GM18867 (cell line): ENCODE measurements around the gene DNAAF5.
"Not testable (repeated sequence)": the region's sequence is repeated elsewhere in the genome, so short reads cannot be mapped to it uniquely, and the experiment has no call there.

Experiments used
- ATAC-seq: cut with Tn5 transposase; IDR thresholded peaks from one replicate; pipeline ENCODE4 v1.9.1; 2021; ENCODE audit warnings: mild to moderate bottlenecking, moderate library complexity; ENCODE audit not compliant: unreplicated experiment

Gene DNAAF5

GRCh38 chr7:745431-746154, 19.1 kb downstream of the DNAAF5 start:
- ATAC-seq, result no peak

GRCh38 chr7:746155-747061, 19.9 kb downstream of the DNAAF5 start:
- no peak for ATAC-seq

GRCh38 chr7:747186-747585, 20.7 kb downstream of the DNAAF5 start:
- ATAC-seq, result no peak

DNA sequence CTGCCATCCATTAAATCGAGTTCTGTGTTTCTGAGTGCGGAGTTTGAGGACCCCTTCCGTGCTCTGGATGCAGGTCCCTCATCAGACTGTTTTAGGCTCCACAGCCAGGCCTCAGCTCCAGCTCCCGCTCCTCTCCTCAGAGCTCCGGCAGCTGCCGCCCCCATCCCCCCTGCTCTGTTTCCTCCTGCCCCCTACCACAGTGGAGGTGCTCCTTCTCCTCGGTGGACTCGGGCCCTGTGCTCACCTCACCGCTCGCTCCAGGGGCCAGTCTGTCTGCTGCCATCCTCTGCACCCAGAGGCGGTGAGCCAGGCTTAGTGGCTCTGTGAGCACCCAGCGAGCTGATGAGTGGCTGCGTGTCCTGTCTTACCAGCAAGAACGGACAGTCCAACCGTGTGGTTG, 21.9 kb downstream of the DNAAF5 start:
- ATAC-seq, result no peak

DNA sequence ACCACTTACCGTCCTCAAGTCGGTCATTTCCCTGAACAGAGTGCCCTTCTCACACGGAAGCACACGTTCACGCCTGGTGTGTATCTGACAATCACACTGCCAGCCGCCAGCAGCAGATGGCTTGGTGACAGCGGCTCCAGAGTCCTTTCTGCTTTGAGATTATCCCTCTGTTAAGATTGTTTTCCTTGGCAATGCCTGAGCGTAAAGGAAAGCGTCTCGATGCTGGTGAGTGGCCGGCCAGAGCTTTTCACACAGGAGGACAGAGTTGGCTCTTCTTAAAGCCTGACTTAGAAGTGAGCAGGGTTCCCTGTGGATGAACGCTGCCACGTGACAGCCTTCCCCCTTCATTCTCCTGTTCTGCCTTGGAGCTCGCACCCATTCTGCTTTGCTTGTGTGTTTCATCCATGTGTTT, 22.6 kb downstream of the DNAAF5 start:
- no peak for ATAC-seq

DNA sequence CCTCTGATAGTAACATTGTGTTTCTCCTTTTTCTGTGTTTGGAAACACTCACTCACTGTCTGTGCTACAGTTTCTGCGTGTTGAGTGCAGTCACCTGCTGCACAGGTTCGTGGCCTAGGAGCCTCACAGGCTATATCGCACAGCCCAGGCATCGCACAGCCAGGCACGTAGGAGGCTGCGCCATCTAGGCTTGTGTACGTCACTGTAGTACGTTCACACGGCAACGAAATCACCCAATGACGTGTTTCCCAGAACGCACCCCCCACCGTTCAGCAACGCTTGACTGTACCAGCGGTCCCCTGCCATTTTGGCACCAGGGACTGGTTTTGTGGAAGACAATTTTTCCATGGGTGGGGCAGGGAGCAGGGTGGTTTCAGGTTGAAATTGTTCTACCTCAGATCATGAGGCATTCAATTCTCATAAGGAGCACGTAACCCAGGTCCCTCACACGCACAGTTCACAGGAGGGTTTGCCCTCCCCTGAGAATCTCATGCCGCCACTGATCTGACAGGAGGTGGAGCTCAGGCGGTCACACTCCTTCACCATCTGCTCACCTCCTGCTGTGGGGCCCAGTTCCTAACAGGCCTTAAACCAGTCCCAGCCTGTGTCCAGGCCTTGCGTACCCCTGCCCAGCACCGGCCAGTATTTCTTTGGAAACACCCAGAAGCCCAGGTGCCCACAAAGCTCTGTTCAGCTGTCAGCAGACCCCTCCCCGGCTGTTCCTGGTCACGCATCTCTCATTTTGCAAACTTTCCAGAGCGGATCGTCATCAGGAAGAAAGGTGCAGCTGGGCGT, 23.8 kb downstream of the DNAAF5 start:
- no peak for ATAC-seq

GRCh38 chr7:751826-752225, 25.3 kb downstream of the DNAAF5 start:
- ATAC-seq, result no peak

DNA sequence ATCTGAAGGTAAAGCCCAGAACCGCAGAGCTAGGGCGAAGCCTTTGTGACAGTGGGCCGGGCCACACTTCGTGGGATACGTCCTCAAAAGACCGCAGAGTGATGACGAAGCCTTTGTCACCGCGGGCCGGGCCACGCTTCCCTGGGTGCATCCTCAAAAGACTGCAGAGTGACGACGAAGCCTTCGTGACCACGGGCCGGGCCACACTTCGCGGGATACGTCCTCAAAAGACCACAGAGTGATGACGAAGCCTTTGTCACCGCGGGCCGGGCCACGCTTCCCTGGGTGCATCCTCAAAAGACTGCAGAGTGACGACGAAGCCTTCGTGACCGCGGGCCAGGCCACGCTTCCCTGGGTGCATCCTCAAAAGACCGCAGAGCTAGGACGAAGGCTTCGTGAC, 25.8 kb downstream of the DNAAF5 start:
- not testable (repeated sequence) for ATAC-seq

GRCh38 chr7:753190-753589, 26.7 kb downstream of the DNAAF5 start:
- no peak for ATAC-seq

DNA sequence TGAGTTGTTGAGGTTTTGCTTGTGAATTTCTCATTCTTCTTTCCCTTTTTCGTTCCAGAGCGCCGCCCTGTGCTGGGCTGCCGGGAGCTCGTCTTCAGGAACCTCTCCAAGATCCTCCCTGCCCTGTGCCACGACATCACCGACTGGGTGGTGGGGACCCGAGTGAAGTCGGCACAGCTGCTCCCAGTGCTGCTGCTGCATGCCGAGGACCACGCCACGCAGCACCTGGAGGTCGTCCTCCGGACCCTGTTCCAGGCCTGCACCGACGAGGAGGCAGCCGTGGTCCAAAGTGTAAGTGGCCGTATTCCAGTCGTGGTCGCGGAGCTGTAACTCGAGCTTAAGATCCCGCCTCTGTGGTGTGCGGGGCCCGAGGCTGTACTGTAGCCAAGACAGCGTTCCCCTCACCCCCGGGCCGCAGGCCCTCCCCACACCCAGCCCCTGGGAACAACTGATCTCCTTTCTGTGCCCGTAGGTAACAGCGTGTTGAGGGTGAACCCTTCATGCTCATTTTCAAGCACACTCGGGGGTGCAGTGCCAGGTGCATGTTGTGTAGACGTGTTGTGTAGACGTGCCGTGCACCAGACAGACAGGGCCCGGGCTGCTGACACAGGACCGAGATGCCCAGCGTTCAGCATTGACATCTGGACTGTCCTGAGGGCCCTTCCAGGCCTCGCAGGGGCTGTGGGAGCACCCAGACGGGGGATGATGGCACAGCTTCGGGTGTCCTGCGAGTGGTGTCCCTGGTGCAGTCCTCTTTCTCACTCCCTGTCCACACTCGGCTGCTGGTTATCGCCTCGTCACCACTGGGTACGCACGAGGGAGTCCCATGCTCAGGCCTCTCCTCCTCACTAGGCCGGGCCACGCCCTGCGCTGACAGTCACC, 28.3 kb downstream of the DNAAF5 start:
- ATAC-seq, result no peak

DNA sequence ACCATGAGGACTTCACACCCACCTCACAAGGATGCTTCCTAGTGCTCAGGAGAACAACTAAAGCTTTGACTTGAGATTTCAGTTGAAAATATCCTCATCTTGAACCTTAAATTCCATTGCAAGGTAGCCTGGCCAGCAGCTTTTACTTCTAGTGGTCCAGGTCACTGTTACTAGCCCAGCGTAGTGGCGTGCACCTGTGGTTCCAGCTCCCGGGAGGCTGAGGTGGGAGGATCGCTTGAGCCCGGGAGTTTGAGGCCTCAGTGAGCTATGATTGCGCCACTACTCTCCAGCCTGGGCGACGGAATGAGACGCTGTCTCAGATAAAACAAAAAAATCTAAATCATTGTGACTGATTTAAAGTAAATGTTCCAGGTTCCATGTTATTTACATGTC, 28.9 kb downstream of the DNAAF5 start:
- no peak for ATAC-seq

DNA sequence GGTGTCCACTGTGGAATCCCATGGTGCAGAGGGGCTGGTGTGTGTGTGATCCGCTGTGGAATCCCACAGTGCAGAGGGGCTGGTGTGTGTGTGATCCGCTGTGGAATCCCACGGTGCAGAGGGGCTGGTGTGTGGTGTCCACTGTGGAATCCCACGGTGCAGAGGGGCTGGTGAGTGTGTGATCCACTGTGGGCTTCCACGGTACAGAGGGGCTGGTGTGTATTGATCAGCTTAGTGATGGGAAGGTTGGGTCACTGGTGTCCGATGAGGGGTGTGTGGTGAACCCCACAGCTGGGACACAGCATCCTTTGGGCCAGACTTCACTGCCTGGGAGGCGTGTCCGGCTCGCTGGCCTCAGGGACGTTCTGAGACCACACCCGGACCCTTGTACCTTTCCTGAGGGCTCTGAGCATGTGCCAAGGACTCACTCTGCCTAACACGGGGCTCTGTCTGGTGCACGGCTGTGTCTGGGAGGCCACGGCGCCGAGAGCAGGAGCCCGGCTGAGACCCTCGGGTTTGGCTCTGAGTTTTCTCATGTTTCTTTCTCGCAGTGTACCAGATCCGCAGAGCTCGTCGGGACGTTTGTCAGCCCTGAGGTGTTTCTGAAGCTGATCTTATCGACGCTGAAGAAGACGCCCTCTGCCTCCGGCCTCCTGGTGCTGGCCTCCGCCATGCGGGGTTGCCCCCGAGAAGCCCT, 29.9 kb downstream of the DNAAF5 start:
- no peak for ATAC-seq

- no peak for ATAC-seq
These were observed 30.5 kb downstream of the DNAAF5 start for GRCh38 chr7:756928-757560.

DNA sequence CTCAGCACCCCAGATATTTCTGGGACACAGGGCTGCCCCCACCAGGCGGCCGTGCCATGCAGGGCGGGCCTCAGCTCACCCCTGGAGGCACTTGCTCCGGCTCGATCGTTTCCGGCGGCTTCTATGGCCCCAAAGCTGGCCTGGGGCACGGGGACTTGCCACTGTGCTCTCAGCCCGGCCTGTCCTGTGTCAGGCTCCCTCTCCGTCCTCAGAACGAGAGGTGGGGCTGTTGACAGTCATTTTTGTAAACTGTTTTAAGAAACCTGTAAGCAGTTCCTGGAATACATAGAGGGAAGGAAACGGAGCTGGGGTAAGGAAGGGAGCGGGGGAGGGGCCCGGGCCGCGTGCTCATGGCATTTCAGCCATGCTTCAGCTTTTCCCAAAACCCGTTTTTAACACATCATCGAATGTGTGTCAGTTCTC, 31.3 kb downstream of the DNAAF5 start:
- ATAC-seq, result no peak

GRCh38 chr7:759569-759968, 33.1 kb downstream of the DNAAF5 start:
- ATAC-seq, result no peak

DNA sequence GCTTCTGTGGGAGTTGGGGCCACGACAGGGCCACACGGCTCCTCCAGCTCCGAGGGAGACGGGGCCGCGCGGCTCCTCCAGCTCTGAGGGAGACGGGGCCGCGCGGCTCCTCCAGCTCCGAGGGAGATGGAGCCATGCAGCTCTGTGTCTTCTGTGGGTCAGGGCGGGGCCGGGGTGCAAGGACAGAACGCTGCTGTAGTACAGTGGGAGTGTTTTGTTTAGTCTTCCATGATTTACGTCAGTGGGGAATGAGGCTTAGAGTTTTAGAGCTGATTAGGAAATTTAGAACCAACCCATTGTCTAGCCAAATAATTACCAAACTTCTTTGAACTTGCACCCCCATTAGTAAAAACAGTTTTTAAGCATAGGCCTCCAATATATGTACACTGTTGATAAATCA, 33.5 kb downstream of the DNAAF5 start:
- ATAC-seq, result no peak

DNA sequence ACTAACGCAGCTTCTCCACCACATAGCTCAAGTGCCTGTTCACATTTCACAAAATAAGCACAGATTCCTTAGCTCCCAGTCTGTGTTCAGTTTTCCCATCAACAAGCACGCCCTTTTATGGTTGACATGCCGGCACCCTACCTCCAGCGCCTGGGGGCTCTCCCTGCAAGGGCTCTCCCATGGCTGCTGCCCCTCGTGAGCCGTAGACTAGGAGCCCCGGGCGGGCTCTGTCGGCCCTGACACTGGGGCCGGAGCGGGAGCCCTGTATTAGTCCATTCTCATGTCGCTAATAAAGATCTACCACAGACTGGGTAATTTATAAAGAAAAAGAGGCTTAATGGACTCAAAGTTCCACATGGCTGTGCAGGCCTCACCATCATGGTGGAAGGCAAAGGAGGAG, 34.6 kb downstream of the DNAAF5 start:
- no peak for ATAC-seq

DNA sequence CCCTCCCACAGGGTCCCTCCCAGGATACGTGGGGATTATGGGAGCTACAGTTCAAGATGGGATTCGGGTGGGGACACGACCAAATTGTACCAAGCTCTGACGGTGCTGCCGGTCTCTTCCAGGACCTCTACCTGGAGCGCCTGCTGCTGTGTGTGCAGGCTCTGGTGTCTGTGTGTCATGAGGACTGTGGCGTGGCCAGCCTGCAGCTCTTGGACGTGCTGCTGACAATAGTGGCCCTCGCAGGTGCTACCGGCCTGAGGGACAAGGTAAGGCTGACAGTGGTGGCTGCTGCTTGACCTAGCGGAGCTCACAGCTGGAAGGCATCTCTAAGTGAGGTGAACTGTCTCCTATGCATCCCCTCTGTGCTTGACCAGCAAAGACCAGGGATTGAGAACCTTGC, 35.1 kb downstream of the DNAAF5 start:
- no peak for ATAC-seq

DNA sequence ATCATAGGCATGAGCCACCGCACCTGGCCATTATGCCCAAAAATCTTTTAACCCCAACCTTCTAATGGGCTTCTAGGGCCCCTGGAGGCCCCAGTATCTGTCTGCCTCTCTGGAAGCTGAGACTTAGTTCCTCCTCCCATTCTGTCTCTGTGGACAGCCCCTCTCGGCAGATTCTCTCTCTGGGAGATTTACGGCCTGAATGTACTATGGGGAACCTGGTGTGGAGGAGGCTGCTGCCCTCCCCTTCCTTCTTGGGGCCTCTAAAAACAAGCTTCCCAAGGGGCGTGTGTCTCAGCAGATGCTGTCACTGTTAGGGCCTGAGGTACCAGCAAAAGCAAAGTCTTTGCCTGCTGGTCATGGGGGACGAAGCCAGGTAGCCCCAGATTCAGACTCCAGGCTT, 36.4 kb downstream of the DNAAF5 start:
- ATAC-seq, result no peak
